PFSK-1 (cell line): ENCODE data around the gene NRSN2.

ENCODE experiments used
- POLR2AphosphoS5 ChIP-seq: IDR thresholded peaks from 2 replicates; pipeline ENCODE4 v1.6.1; 2012; ENCODE audit warnings: low read depth, mild to moderate bottlenecking, control low read depth, low read length, moderate library complexity
- REST ChIP-seq, 2 experiments: IDR thresholded peaks; 2 replicates each; pipeline versions ENCODE4 v1.6.1 to v1.8.0; 2011 to 2012; ENCODE audit warnings: low read depth in 2 of 2, low read length in 2 of 2, control low read depth in 1 of 2, inconsistent platforms in 1 of 2, mild to moderate bottlenecking in 1 of 2, moderate library complexity in 1 of 2; ENCODE audit not compliant: insufficient read depth in 1 of 2
- SIN3A ChIP-seq: IDR thresholded peaks from 2 replicates; pipeline ENCODE4 v1.6.1; 2012; ENCODE audit warnings: mild to moderate bottlenecking, low read length, moderate library complexity, borderline replicate concordance; ENCODE audit not compliant: insufficient read depth
- TAF1 ChIP-seq: IDR thresholded peaks from 2 replicates; pipeline ENCODE4 v1.6.1; 2012; ENCODE audit warnings: low read length, control low read depth, borderline replicate concordance; ENCODE audit not compliant: insufficient read depth

- peak; percentile 60; the same call in 1 of the 2 replicates for TF ChIP-seq SIN3A
- TF ChIP-seq REST (IDR thresholded peaks at IDR 0.05; ENCODE audit: insufficient read depth in 1 of 2, low read depth in 2 of 2, low read length in 2 of 2), result peak; percentile 9 to 60; a peak in 2 of 4 replicates
- peak; percentile 82; the same call in 1 of the 2 replicates for TF ChIP-seq POLR2AphosphoS5
- peak; percentile 87; the same call in 1 of the 2 replicates for TF ChIP-seq TAF1
These were observed 951 bp downstream of the NRSN2 start for GRCh38 chr20:347640-348484.
